ENCODE measurements around the gene ANKHD1.
A peak's percentile ranks its signal among the peaks of the same experiment; 100 is the strongest.

The ANKHD1 gene

DNA sequence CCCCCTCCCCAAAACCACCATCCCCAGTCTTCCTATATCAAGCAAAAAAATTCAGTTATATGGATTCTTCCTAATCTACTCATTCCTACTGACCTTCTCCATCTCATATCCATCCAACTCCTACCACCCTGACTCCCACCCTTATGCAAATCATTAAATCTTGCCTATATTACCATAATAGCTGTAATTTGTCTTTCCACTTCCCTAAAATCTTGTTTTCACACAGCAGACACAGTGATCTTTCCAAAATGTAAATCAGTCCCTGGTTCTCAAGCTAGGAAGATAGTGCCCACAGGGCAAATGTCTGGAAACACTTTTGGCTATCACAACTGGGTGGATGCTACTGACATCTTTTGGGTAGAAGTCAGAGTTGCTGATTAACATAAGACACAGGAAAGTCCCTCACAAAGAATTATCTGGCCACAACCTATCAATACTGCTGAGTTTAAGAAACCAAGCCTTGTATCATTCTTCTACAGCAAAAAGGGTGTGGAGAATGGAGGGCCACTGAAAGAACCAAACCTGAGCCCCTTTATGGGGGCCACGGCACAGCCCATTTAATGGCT is 154.2 kb downstream of the ANKHD1 start:
- H3K4me3 ChIP-seq (ENCODE audit: low read length), result peak overlapping the region; percentile 81
- no peak for DNase-seq (ENCODE audit: low read depth)
- no peak for TF ChIP-seq CTCF (conservative IDR thresholded peaks at IDR 0.05; ENCODE audit: low read depth, low read length)

DNA sequence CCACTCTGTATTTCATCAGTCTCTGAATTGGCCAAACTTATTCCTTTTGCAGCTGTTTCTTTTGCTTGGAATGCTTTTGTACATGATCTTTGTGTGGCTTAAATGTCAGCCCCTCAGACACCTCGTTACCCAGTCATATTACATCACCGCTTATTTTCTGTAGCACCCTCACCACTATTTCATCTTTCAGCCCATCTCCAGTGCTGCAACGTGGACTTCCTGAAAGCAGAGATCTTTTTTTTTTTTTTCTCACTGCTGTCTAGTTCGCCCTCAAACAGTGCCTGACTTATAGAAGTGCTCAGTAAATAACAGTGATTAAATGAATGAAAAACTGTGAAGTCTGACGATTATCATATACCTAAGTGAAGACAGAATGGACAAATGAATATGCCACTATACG is 154.8 kb downstream of the ANKHD1 start:
- peak overlapping the region; percentile 81 for H3K4me3 ChIP-seq (ENCODE audit: low read length)
- no peak for DNase-seq (ENCODE audit: low read depth)
- no peak for TF ChIP-seq CTCF (conservative IDR thresholded peaks at IDR 0.05; ENCODE audit: low read depth, low read length)

DNA sequence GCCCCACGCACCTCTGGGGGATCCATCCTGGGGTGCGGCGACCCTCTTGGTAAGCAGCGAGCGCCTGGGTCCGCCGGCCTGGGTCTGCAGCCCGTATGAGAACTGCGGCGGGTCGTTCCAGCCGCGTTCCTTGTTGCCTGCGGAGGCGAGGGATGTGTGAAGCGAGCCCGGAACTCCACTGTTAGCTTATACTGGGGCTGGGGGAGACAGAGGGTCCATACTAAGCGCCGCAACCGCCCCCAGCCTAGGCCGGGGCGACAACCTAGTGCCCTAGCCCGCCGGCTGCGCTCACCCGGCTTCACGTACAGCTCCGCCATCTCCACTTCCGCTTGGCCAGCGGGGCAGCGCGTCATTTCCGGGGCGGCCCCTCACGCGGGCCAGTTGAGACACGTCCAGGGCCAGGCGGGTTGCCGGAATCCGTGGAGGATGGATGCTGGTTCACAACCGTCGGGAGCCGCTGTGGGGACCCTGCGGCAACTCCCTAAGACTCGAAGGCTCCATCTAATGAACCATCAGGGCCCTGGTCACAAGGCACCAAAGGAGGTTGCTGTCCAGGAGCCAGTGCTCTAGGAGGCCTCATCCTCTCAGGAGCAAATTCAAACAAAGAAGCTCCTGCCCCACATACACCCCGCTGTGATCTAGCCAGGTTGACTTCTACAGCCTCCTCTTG is 155.6 kb downstream of the ANKHD1 start, which contains the start of gene SRA1:
TSS of gene SRA1 (minus strand) at position 338 of the 670 bp plus-strand sequence. CDS start at position 317, 21 bp downstream.
- peak; percentile 54 for DNase-seq (ENCODE audit: low read depth)
- H3K4me3 ChIP-seq (ENCODE audit: low read length), result peak within 1 kb of the TSS; percentile 81
- no peak for TF ChIP-seq CTCF (conservative IDR thresholded peaks at IDR 0.05; ENCODE audit: low read depth, low read length)

- no peak overlapping the region for H3K4me3 ChIP-seq (ENCODE audit: low read length)
- TF ChIP-seq CTCF (conservative IDR thresholded peaks at IDR 0.05; ENCODE audit: low read depth, low read length), result no peak
- no peak for DNase-seq (ENCODE audit: low read depth)
Measured at GRCh38 chr5:140557965-140558364, 156.3 kb downstream of the ANKHD1 start.

- TF ChIP-seq CTCF (conservative IDR thresholded peaks at IDR 0.05; ENCODE audit: low read depth, low read length), result no peak
- no peak overlapping the region for H3K4me3 ChIP-seq (ENCODE audit: low read length)
- DNase-seq (ENCODE audit: low read depth), result no peak
Measured at GRCh38 chr5:140558542-140558941, 156.9 kb downstream of the ANKHD1 start.

DNA sequence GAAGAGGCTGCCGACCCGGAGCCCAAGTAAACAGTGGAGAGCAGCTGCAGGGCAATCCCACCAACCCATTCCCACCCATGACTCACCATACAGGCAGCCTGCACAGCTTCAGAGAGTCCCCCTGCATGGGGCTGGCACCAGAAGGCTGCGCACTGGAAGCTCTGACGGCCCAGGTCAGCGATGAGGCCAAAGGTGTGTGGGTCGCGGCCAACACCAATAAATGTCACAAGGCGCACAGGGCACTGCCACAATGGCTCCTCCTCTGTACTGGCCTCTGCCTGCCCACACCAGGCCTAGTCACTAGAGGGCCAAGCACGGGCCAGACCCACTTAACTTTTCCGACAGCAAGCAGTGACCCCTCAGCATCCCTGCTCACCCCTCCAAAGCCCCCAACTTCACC is 158.6 kb downstream of the ANKHD1 start:
- DNase-seq (ENCODE audit: low read depth), result no peak
- H3K4me3 ChIP-seq (ENCODE audit: low read length), result no peak overlapping the region
- TF ChIP-seq CTCF (conservative IDR thresholded peaks at IDR 0.05; ENCODE audit: low read depth, low read length), result peak; percentile 7
